ENCODE results near the gene NECTIN1.

GRCh38 chr11:119663279-119663678, 65.7 kb downstream of the NECTIN1 start:
- TF ChIP-seq CTCF (IDR thresholded peaks at IDR 0.05; ENCODE audit: extremely low read depth in 1 of 2, insufficient read depth in 1 of 2, low read depth in 1 of 2, low read length in 2 of 2) (no peak), POLR2AphosphoS5 (IDR thresholded peaks at IDR 0.05; ENCODE audit: insufficient read depth, low read depth, low read length) (no peak), GATA2 (IDR thresholded peaks at IDR 0.05; ENCODE audit: insufficient read depth, insufficient read length, low read depth, low read length) (no peak), POLR2A (IDR thresholded peaks at IDR 0.05; ENCODE audit: low read depth, low read length) (no peak), EZH2 (IDR thresholded peaks at IDR 0.05; ENCODE audit: borderline replicate concordance, low read depth, low read length, severe bottlenecking) (no peak)
- TF ChIP-seq, protein P1, sequence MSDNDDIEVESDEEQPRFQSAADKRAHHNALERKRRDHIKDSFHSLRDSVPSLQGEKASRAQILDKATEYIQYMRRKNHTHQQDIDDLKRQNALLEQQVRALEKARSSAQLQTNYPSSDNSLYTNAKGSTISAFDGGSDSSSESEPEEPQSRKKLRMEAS (IDR thresholded peaks at IDR 0.05; ENCODE audit: insufficient read depth, insufficient read length) = no peak

Measured in endothelial cell of umbilical vein (primary cell).